ELR (cell line): ENCODE results near the gene IRF4.

Experiments
- DNase-seq: peaks from one replicate; pipeline ENCODE4 v3.0.0-alpha.2; 2015; ENCODE audit warnings: low read depth

Gene IRF4

GRCh38 chr6:353642-354614 is 37.6 kb upstream of the IRF4 start:
- DNase-seq, result no peak

GRCh38 chr6:354631-355280 is 36.8 kb upstream of the IRF4 start:
- DNase-seq, result no peak

- DNase-seq, result no peak
These were observed 36.0 kb upstream of the IRF4 start for GRCh38 chr6:355373-356208.

GRCh38 chr6:356828-357251 is 34.7 kb upstream of the IRF4 start:
- DNase-seq, result no peak

GRCh38 chr6:357261-357790 is 34.2 kb upstream of the IRF4 start:
- DNase-seq, result no peak

GRCh38 chr6:357791-358341 is 33.7 kb upstream of the IRF4 start:
- no peak for DNase-seq

- no peak for DNase-seq
These were observed 33.1 kb upstream of the IRF4 start for GRCh38 chr6:358432-358831.

- no peak for DNase-seq
These were observed 32.7 kb upstream of the IRF4 start for GRCh38 chr6:358847-359246.

GRCh38 chr6:359261-360035 is 32.1 kb upstream of the IRF4 start:
- DNase-seq, result no peak

- DNase-seq, result no peak
These were observed 31.2 kb upstream of the IRF4 start for GRCh38 chr6:360349-360748.

- no peak for DNase-seq
These were observed 30.7 kb upstream of the IRF4 start for GRCh38 chr6:360764-361373.

- DNase-seq, result no peak
These were observed 30.0 kb upstream of the IRF4 start for GRCh38 chr6:361411-362132.

- no peak for DNase-seq
These were observed 29.2 kb upstream of the IRF4 start for GRCh38 chr6:362231-362923.

- no peak for DNase-seq
These were observed 28.7 kb upstream of the IRF4 start for GRCh38 chr6:362924-363249.

- DNase-seq, result no peak
These were observed 28.3 kb upstream of the IRF4 start for GRCh38 chr6:363291-363690.

GRCh38 chr6:363909-364308 is 27.6 kb upstream of the IRF4 start:
- no peak for DNase-seq

GRCh38 chr6:364609-365540 is 26.7 kb upstream of the IRF4 start:
- no peak for DNase-seq

GRCh38 chr6:365835-366234 is 25.7 kb upstream of the IRF4 start:
- no peak for DNase-seq
